Lower lobe of right lung (tissue), 2 donors: ENCODE measurements around the gene PCCA. TPM values are rescaled to one million over a fixed set of nuclear protein-coding genes. Genes with fewer than 3 reads are reported as not detected.

Source experiments
- ATAC-seq, 2 donors: fragments of 200-7000 bp; cut with Tn5 transposase; one replicate each; pipeline ENCODE4 v1.9.1; 2020 to 2022; ENCODE audit warnings: mild to moderate bottlenecking in 2 of 2, moderate library complexity in 2 of 2
- DNase-seq: peaks from one replicate; pipeline ENCODE4 v3.0.0-alpha.2; 2020
- H3K27ac ChIP-seq: fragments of 200-600 bp; one replicate; pipeline ENCODE4 v1.8.0; 2022
- H3K27me3 ChIP-seq: fragments of 200-600 bp; one replicate; pipeline ENCODE4 v1.8.0; 2022; ENCODE audit warnings: low read depth
- H3K36me3 ChIP-seq: fragments of 200-600 bp; one replicate; pipeline ENCODE4 v1.8.0; 2022; ENCODE audit warnings: mild to moderate bottlenecking
- H3K4me1 ChIP-seq: fragments of 200-600 bp; one replicate; pipeline ENCODE4 v1.8.0; 2022
- H3K4me3 ChIP-seq: fragments of 200-600 bp; one replicate; pipeline ENCODE4 v1.8.0; 2022; ENCODE audit warnings: mild to moderate bottlenecking
- H3K9me3 ChIP-seq: fragments of 200-600 bp; one replicate; pipeline ENCODE4 v1.8.0; 2022
- CTCF ChIP-seq: fragments of 200-600 bp; IDR thresholded peaks from one replicate; pipeline ENCODE4 v1.8.0; 2022; ENCODE audit warnings: antibody characterized with exemption, mild to moderate bottlenecking
- intact Hi-C: fragments of 100-400 bp; cut with DNase I; formaldehyde crosslinking; loops from one replicate; pipeline ENCODE4 v1.11.0; 2022
- total RNA-seq: library from RNA; stranded (reverse); fragmentation: NEBNext Ultra II Directional; extraction: Animal tissue kit (Norgen Biotek cat#: 25700); gene quantifications from one replicate; pipeline ENCODE4 v1.2.1, GENCODE V29; 2021
- donor health status: DM: no; HTN: yes; CAD: no; lungs with severe emphysema.

The PCCA gene
- total RNA-seq, 1 donor from 2014 or later: 37.8 TPM

GRCh38 chr13:100460791-100461190 is 371.9 kb downstream of the PCCA start:
- Histone ChIP-seq H3K27me3 (no peaks in the 10 kb centered on the region), H3K36me3 (no peaks in the 10 kb centered on the region), H3K9me3 (no peaks in the 10 kb centered on the region), H3K27ac (no peak overlapping the region), H3K4me1 (no peaks in the 10 kb centered on the region), H3K4me3 (no peak overlapping the region)
- TF ChIP-seq CTCF: no peak
- intact Hi-C loops: no loop called here
- DNase-seq (no peak), ATAC-seq (no peak)

- no peaks in the 10 kb centered on the region for H3K27me3 ChIP-seq
- no peaks in the 10 kb centered on the region for H3K9me3 ChIP-seq
- intact Hi-C loops: no loop called here
- ATAC-seq (no peak), DNase-seq (no peak)
- no peak for TF ChIP-seq CTCF
- H3K36me3 ChIP-seq: no peaks in the 10 kb centered on the region
- H3K27ac ChIP-seq: no peak overlapping the region
- no peak overlapping the region for H3K4me3 ChIP-seq
- no peaks in the 10 kb centered on the region for H3K4me1 ChIP-seq
These were observed 372.6 kb downstream of the PCCA start for GRCh38 chr13:100461309-100462030.

GRCh38 chr13:100464006-100464405 is 375.1 kb downstream of the PCCA start:
- intact Hi-C loops: no loop called here
- Histone ChIP-seq H3K4me3 (no peak overlapping the region), H3K36me3 (no peaks in the 10 kb centered on the region), H3K9me3 (no peaks in the 10 kb centered on the region), H3K27me3 (no peaks in the 10 kb centered on the region), H3K27ac (no peak overlapping the region), H3K4me1 (no peaks in the 10 kb centered on the region)
- no peak for TF ChIP-seq CTCF
- ATAC-seq (no peak), DNase-seq (no peak)

GRCh38 chr13:100465558-100465957 is 376.7 kb downstream of the PCCA start:
- no peak overlapping the region for H3K27ac ChIP-seq
- DNase-seq: no peak
- H3K9me3 ChIP-seq: no peaks in the 10 kb centered on the region
- ATAC-seq: no peak
- no peak overlapping the region for H3K4me3 ChIP-seq
- no peaks in the 10 kb centered on the region for H3K27me3 ChIP-seq
- no peaks in the 10 kb centered on the region for H3K36me3 ChIP-seq
- no peak for TF ChIP-seq CTCF
- intact Hi-C loops: no loop called here
- no peaks in the 10 kb centered on the region for H3K4me1 ChIP-seq

- ATAC-seq (no peak), DNase-seq (no peak)
- Histone ChIP-seq H3K4me3 (no peak overlapping the region), H3K27me3 (no peaks in the 10 kb centered on the region), H3K9me3 (no peaks in the 10 kb centered on the region), H3K4me1 (no peaks in the 10 kb centered on the region), H3K27ac (no peak overlapping the region), H3K36me3 (no peaks in the 10 kb centered on the region)
- TF ChIP-seq CTCF: no peak
- intact Hi-C loops: no loop called here
These were observed 382.1 kb downstream of the PCCA start for GRCh38 chr13:100470866-100471505.
